ENCODE measurements around the gene NAT10.

The NAT10 gene

GRCh38 chr11:34191578-34191977, 86.1 kb downstream of the NAT10 start:
- DNase-seq, result peak in 1 of 3 donors; percentile 32

GRCh38 chr11:34192481-34193401, 87.3 kb downstream of the NAT10 start:
- peak; percentile 43 to 69 (median 62) for DNase-seq

- DNase-seq, result no peak
Observed at GRCh38 chr11:34194576-34195335, 89.3 kb downstream of the NAT10 start.
